Measurements from ENCODE around the gene NUMBL.

DNA sequence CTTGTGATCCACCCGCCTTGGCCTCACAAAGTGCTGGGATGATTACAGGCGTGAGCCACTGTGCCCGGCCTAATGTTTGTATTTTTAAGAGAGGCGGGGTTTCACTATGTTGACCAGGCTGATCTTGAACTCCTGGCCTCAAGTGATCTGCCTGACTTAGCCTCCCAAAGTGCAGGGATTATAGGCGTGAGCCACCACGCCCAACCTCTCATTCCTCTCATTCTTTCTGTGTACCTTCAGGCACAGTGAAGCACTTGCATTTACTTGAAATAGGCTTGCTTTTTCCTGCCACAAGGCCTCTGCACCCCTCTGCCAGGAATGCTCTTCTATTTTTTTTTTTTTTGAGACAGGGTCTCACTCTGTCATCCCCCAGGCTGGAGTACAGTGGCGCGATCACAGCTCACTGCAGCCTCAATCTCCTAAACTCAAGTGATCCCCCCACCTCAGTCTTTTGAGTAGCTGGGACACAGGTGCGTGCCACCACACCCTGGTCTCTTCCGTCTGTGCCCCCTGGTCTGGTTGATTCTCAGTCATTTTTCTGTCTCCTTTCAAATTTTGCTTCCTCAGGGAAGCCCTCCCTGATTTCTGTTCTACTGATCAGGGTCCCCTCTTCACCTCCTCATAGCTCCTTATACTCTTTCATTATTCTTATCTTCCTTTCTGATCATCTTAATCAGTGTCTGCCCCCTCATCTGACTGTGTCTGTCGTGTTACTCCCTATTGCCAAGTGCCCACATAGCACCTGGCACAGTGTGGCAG is 44.7 kb upstream of the NUMBL start:
- TF ChIP-seq, protein P1, sequence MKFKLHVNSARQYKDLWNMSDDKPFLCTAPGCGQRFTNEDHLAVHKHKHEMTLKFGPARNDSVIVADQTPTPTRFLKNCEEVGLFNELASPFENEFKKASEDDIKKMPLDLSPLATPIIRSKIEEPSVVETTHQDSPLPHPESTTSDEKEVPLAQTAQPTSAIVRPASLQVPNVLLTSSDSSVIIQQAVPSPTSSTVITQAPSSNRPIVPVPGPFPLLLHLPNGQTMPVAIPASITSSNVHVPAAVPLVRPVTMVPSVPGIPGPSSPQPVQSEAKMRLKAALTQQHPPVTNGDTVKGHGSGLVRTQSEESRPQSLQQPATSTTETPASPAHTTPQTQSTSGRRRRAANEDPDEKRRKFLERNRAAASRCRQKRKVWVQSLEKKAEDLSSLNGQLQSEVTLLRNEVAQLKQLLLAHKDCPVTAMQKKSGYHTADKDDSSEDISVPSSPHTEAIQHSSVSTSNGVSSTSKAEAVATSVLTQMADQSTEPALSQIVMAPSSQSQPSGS (IDR thresholded peaks at IDR 0.05; ENCODE audit: low read length), result no peak
- TF ChIP-seq POLR2AphosphoS5 (IDR thresholded peaks at IDR 0.05; ENCODE audit: low read depth, low read length) (no peak), JUND (IDR thresholded peaks at IDR 0.05; ENCODE audit: low read length) (no peak), YY1 (IDR thresholded peaks at IDR 0.05; ENCODE audit: low read depth, low read length) (no peak), CTCF (IDR thresholded peaks at IDR 0.05; ENCODE audit: control extremely low read depth in 1 of 3, insufficient read depth in 1 of 3, low read depth in 1 of 3, low read length in 3 of 3) (no peak), ZNF274 (IDR thresholded peaks at IDR 0.05; ENCODE audit: borderline replicate concordance, extremely low read depth, low read length) (no peak), EZH2 (IDR thresholded peaks at IDR 0.05; ENCODE audit: low read depth, low read length, severe bottlenecking) (no peak), POLR2A (IDR thresholded peaks at IDR 0.05; ENCODE audit: control extremely low read depth in 1 of 2, low read depth in 2 of 2, low read length in 2 of 2) (no peak), GTF2F1 (IDR thresholded peaks at IDR 0.05; ENCODE audit: borderline replicate concordance, low read depth, low read length) (no peak), ATF3 (IDR thresholded peaks at IDR 0.05; ENCODE audit: insufficient read depth, low read depth, low read length) (no peak)
